ENCODE measurements around the gene APP.

DNA sequence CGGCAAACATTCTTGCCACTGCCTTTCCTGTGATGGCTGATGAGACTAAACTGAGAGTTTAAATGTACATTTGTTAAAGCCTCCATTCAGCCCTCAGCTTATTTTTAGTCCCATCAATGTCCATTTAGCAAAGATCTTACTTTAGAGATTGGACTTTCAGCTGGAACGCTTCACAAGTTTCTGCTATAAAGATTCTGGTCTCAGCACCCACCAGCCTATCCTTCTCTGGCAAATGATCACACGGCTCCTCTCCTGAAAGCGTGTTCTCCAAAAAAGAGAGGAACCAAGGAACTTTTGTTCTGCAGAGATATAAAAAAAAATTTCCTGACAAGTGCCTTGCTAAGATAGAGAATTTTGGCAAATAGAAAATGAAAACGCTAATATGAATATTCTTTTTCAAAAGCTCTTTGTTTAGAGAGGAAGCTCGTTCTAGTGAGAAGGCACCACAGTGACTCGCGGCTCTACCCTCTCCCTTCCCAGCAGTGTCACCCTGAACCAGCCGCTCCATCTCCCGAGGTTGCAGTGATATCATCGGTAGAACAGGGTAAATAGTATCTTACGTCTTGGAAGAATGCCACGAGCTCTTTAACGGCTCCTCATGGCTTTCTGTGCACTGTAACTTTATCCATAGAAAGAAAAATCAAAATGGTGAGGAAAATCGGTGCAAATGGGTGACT, 200.2 kb downstream of the APP start:
- TF ChIP-seq CTCF (IDR thresholded peaks at IDR 0.05; ENCODE audit: insufficient read depth, low read length, poor library complexity, severe bottlenecking) (no peak), EZH2phosphoT487 (conservative IDR thresholded peaks at IDR 0.05; ENCODE audit: low read length) (no peak)
